Activated CD4-positive, alpha-beta T cell treated with anti-CD3 and anti-CD28 coated beads, Interleukin-2, amount 50 U/mL, for 16 hours (primary cell): ENCODE results near the gene SIGLEC10.

Experiments
- DNase-seq: peaks from one replicate; pipeline ENCODE4 v3.0.0-alpha.2; 2020

Gene SIGLEC10

DNA sequence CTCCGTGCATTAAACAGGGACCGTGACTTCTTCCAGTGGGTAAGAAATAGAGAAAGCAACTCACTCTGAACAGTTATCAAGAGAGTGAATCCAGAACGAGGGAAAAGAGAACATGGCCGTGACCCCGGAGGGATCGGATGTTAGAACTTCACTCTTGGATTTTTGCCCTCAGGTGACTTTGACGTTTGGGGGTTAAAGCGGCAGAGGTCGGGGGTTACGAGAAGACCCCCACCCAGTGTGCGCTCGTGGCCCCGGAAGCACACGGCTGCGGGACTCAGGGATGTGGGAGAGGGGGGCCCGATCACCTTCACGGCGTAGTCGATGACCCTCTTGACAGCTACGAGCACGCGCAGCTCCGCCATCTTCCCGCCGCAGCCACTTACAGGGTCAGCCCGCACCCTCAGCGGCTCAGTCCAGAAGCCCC is 51.5 kb downstream of the SIGLEC10 start, which contains the start of gene ETFB:
ETFB (minus strand) TSS at position 424 of the 424 bp plus-strand sequence; CDS start at position 362, 62 bp downstream.
- DNase-seq: no peak

DNA sequence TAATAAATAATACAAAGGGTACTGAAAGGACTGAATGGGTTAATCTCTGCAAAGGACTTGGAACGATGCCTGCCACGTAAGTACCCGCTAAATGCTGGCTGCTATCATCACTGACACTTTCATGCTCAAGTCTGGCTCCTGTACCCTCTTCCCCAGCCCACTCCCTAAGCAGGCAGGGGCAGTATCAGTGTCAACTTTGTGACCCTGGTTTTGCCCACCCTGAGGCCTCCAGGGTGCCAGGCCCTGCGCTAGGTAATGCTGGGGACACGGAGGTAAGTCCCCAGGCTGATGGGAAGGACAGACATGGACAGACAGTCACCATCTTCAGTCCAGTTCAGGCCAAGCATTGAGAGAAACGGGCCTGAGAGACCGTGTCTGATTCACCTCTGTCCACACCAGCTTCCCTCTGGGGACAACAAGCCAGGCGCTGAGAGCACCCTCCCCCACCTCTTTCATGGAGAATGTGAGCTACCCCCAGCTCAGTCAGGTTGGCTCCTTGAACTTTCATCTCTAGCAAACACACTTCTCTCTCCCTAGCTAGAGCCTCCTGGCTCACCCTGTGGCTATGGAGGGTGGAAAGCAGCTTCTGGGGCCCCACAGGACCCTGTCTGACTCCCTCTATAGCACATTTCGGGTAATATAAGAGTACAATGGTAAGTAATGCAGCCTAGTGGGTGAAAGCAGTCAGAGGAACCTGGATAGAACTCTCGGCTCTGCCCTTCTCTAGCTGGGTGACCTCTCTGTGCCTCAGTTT is 52.1 kb downstream of the SIGLEC10 start:
- DNase-seq: peak; percentile 30

DNA sequence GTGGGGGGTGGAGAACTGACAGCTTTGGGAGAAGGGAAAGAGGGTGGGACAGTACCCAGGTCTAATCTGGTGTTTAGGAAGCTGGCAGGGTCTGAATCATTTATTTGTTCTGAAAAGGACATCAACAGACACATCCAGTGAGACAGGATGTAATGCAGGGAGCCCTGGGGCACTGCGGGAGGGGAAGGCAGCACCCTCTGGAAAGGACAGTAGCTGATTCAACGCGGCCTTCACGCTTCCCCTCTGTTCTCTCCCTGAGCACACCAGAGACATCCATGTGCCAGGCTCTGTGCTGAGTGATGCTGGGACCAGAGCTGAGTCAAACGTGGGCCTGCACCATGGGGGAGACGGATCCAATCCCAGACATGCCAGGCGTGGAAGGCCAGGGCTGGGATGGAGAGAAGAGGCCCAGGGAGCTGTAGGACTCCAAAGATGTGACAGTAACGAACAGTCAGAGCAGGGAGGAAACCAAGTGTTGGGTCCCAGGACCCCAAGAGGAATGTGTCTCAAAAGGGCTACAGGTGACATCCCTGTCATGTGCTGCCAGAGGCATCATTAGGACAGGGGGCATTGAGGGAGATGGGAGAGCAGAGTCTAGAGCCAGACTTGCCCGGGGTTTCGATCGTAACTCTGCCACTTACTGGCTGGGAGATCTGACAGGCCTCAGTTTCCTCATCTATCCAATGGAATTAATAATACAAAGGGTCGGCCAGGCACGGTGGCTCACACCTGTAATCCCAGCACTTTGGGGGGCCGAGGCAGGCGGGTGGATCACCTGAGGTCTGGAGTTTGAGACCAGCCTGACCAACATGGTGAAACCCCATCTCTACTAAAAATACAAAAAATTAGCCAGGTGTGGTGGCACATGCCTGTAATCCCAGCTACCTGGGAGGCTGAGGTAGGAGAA is 53.0 kb downstream of the SIGLEC10 start:
- DNase-seq: no peak

DNA sequence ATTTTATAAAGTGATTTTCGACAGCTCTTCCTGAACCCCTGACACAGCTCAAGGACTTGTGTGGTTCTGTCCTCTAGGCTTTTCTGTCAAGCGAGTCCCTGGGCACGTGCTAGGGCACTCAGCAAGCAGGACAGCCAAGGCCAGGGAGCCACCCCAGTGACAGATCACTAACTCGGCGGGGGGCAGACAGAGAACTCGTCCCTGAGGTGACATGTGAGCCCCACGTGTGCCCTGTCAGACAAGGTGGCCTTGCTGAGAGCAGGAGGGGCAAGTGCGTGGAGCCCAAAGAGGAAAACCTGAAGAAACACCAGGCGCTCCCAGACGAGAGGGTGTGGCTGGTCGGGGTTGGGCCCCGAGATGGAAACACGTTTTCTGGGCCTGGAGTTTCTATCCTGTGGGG is 56.2 kb downstream of the SIGLEC10 start:
- no peak for DNase-seq
